GM12892 (cell line): ENCODE results near the gene CCDC83.

ENCODE experiments used
- POLR2A ChIP-seq: IDR thresholded peaks from 2 replicates; pipeline ENCODE4 v1.6.1; 2011; ENCODE audit warnings: low read depth, low read length, control low read depth
- POLR2AphosphoS5 ChIP-seq: IDR thresholded peaks from 2 replicates; pipeline ENCODE4 v1.6.1; 2011; ENCODE audit warnings: low read depth, low read length, control low read depth

DNA sequence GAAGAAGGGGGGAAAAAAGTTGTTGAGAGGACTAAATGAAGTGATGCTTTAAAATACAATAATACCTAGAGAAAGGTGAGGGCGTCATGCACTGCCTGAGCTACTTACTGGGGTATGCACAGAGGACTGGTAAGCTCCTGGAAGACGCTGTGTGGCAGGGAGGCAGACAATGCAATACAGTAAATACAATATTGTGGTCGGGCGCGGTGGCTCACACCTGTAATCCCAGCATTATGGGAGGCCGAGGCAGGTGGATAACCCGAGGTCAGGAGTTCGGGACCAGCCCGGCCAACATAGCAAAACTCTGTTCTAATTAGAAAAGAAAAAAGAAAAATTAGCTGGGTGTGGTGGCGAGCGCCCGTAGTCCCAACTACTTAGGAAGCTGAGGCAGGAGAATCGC, 43.6 kb upstream of the CCDC83 start:
- TF ChIP-seq POLR2A (no peak), POLR2AphosphoS5 (no peak)
